Activated CD8-positive, alpha-beta memory T cell treated with anti-CD3 and anti-CD28 coated beads, Interleukin-2, amount 50 U/mL, for 1 hour (primary cell): ENCODE data around the gene NDUFB4.
"Not testable (repeated sequence)": the region's sequence is repeated elsewhere in the genome, so short reads cannot be mapped to it uniquely, and the experiment has no call there.

ENCODE experiments used
- DNase-seq: peaks from one replicate; pipeline ENCODE4 v3.0.0-alpha.2; 2020; ENCODE audit errors: extremely low read depth

The NDUFB4 gene

DNA sequence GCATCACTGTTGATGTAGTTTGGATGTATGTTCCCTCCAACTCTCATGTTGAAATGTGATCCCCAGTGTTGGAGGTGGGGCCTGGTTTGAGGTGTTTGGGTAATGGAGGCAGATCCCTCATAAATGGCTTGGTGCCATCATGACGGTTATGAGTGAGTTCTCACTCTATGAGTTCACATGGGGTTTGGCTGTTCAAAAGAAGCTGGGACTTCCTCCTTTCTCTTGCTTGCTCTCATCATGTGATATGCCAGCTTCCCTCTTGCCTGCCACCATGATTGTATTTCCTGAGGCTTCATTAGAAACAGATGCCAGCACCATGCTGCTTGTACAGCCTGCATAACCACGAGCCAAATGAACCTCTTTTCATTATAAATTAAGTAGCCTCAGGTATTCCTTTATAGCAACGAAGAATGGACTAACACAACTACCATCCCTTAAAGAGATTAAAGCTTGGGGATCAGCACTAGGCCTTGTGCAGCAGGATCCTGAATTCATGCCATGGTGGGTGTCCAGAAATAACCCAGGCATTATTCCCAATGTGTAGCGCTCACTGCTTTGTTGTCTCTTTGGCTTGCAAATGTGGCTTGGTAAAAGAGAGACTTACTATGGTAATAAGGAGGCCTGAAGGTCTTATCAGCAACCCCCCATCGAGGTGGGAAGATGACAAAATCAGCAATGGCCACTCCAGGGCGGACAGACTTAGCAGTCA, 41.9 kb downstream of the NDUFB4 start:
- DNase-seq = no peak

DNA sequence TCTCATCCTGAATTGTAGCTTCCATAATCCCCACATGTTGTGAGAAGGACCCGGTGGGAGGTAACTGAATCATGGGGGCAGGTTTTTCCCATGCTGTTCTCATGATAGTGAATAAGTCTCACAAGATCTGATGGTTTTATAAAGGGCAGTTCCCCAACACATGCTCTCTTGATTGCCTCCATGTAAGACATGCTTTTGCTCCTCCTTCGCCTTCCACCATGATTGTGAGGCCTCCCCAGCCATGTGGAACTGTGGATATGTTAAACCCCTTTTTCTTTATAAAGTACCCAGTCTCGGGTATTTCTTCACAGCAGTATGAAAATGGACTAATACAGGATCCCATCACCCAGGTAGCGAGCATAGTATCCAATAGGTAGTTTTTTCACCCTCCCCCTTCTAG, 42.7 kb downstream of the NDUFB4 start:
- not testable (repeated sequence) for DNase-seq

GRCh38 chr3:120640231-120640630, 44.1 kb downstream of the NDUFB4 start:
- DNase-seq = no peak

DNA sequence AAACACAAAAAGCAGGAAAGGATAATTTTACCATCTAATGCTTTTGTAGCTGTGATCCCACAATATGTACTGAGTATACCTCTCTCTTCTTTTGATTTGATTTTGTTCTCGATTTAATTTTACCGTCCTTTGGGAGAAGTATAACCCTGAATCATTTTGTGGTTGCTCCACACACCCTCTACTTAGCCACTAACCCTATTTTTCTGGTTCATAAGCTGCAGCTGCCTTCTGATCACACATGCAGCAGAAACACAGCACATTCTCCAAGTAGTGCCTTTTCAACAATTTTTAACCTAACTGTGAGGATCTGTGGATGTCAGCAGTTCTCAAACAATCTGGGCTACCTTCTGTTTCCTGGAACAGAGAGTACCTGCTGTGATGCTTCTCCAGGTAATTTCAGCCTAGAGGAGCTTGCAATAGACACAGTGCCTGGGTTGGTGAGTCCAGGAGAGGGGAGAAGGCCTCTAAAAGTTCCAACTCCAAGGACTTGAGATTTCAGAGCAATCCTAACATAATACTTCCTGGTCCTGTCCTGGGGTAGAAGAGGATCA, 45.6 kb downstream of the NDUFB4 start:
- no peak for DNase-seq

- no peak for DNase-seq
These were observed 46.3 kb downstream of the NDUFB4 start for GRCh38 chr3:120642368-120642948.

- no peak for DNase-seq
These were observed 49.1 kb downstream of the NDUFB4 start for GRCh38 chr3:120645083-120645845.

GRCh38 chr3:120646771-120647432, 50.8 kb downstream of the NDUFB4 start:
- DNase-seq = no peak

GRCh38 chr3:120648290-120648689, 52.2 kb downstream of the NDUFB4 start:
- DNase-seq = no peak

- no peak for DNase-seq
These were observed 53.7 kb downstream of the NDUFB4 start for GRCh38 chr3:120649830-120650233.

- no peak for DNase-seq
These were observed 54.2 kb downstream of the NDUFB4 start for GRCh38 chr3:120650311-120650710.
